ENCODE data around the gene MTMR11. TPM values are rescaled to one million over a fixed set of nuclear protein-coding genes. Genes with fewer than 3 reads are reported as not detected.
A peak's percentile ranks its signal among the peaks of the same experiment; 100 is the strongest.
"Not testable (repeated sequence)": the region's sequence is repeated elsewhere in the genome, so short reads cannot be mapped to it uniquely, and the experiment has no call there.

Gene MTMR11
- total RNA-seq, 1 experiment from 2014 or later = 1.6 TPM

- peak; percentile 74 for DNase-seq (ENCODE audit: low read depth, low spot score)
- in situ Hi-C loops (cut with HindIII; ENCODE audit: low pct_unique_long_range_greater_than_20kb, low sequenced_read_pairs) = no loop called here
Observed at GRCh38 chr1:149917571-149918144, 19.0 kb downstream of the MTMR11 start, which contains the start of gene SV2A. Gene SV2A, minus strand, starts transcription at chr1:149917844. Its CDS starts 4,004 bp downstream, at chr1:149913840.

DNA sequence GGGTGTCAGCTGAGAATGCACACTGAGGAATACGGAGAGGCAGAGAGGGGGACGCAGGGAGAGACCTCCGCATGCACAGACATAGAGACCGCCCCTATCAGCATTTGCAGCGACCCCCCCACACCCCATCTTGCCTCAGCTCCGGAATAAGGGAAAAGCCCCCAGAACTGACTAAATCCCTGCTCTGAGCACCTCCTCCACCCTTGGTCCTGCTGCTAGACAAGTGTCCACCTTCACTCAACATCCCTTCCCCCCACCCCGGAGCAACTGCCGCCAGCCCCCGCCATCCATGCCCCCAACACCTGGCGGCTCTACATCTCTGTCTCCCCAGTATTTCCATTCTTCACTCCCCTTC, 19.8 kb downstream of the MTMR11 start:
- no peak for DNase-seq (ENCODE audit: low read depth, low spot score)
- in situ Hi-C loops (cut with HindIII; ENCODE audit: low pct_unique_long_range_greater_than_20kb, low sequenced_read_pairs) = no loop called here

DNA sequence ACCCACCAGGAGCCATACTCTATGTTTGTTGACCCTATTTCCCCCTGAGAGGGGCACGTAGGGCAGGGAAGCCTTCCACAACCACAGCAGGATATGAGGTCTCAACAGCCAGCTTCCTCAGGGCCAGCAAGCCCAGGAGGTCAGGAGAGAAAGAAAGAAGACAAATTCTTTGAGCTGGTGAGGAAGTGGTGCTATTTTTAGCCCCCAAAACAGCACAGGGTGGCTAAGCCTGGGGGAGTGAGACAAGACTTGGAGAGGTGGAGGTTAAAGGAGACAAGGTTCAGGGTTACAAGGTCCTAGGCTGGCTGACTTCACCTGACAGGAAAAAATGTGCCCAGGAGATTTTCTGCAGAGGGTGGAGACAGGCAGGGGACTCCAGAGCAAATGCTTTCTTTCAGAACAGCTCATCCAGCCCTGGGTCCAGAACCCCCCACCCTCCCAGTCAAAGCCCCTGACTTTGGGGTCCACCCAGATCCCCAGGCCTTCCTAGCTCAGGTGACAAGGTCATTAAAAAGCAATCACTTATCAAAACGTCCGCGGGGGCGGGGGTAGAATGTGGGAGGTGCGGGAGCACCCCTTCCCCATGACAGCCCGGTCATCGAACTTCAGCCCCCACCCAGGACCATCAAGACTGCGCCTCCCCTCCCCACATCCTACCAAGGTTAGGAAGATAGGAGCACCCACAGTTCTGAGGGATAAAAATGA, 20.3 kb downstream of the MTMR11 start:
- DNase-seq (ENCODE audit: low read depth, low spot score) = no peak
- in situ Hi-C loops (cut with HindIII; ENCODE audit: low pct_unique_long_range_greater_than_20kb, low sequenced_read_pairs) = no loop called here

GRCh38 chr1:149915429-149916192, 21.1 kb downstream of the MTMR11 start:
- no peak for DNase-seq (ENCODE audit: low read depth, low spot score)

DNA sequence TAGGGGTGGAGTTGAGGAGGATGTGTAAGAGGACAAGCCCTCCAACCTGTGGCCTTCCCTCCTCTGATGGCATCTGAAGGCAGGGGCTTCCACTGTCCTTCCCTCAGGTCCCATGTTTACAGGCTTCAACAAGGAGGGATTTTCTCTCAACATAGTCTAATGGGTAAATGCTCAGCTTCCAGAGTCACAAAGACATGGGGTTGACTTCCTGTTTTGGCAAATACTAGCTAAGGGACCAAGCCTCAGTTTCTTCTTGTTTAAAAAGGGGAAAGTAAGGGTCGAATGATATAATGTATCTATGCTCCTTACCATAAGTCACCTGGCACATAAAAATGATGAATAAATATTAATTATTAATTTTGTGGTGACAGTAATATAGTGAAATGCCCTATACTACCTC, 22.1 kb downstream of the MTMR11 start:
- no peak for DNase-seq (ENCODE audit: low read depth, low spot score)
- in situ Hi-C loops (cut with HindIII; ENCODE audit: low pct_unique_long_range_greater_than_20kb, low sequenced_read_pairs) = no loop called here

More at GRCh38 chr1:149915429-149916192, 21.1 kb downstream of the MTMR11 start:
- in situ Hi-C loops (cut with HindIII; ENCODE audit: low pct_unique_long_range_greater_than_20kb, low sequenced_read_pairs) = no loop called here

GRCh38 chr1:149906570-149907075, 30.1 kb downstream of the MTMR11 start:
- in situ Hi-C loops (cut with HindIII; ENCODE audit: low pct_unique_long_range_greater_than_20kb, low sequenced_read_pairs) = no loop called here
- DNase-seq (ENCODE audit: low read depth, low spot score) = no peak

DNA sequence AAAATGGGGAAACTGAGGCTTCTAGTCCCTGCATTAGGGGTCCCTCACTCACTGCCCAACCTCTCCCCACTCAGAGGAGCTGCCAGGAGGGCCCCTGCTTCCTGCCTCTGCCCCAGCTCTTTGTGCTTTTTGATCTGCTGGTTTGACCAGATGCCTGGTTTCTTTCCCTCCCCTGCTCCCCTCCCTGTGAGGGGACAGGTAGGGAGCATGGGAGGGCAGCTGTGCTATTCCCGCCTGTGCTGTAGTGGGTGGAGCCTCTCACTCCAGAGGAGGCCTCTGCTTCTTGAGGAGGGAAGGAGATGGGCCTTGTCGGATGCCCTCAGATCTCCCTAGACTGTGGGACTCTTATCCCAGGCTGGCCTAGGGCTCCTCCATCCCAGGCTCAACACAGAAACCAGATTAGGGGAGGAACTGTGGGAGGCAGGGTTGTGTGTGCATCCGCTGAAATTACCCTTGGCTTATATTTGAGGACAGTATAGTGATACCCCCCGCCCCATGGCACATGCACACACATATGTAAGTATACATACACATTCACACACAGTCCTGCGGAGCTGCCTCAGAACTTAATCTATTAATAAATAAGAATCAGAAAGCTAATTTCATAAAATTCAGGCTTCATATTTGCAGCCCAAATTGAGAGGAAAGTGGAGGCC, 32.7 kb downstream of the MTMR11 start:
- in situ Hi-C loops (cut with HindIII; ENCODE audit: low pct_unique_long_range_greater_than_20kb, low sequenced_read_pairs) = no loop called here
- DNase-seq (ENCODE audit: low read depth, low spot score) = no peak

- in situ Hi-C loops (cut with HindIII; ENCODE audit: low pct_unique_long_range_greater_than_20kb, low sequenced_read_pairs) = no loop called here
- DNase-seq (ENCODE audit: low read depth, low spot score) = peak; percentile 96
Observed at GRCh38 chr1:149899460-149900284, 37.0 kb downstream of the MTMR11 start, which contains the start of gene BOLA1. Gene BOLA1, plus strand, starts transcription at chr1:149899568. Its CDS starts 492 bp downstream, at chr1:149900060.

GRCh38 chr1:149896575-149896974, 40.1 kb downstream of the MTMR11 start:
- DNase-seq (ENCODE audit: low read depth, low spot score) = no peak
- in situ Hi-C loops (cut with HindIII; ENCODE audit: low pct_unique_long_range_greater_than_20kb, low sequenced_read_pairs) = no loop called here

GRCh38 chr1:149888999-149889289, 47.7 kb downstream of the MTMR11 start:
- DNase-seq (ENCODE audit: low read depth, low spot score) = peak; percentile 60
- in situ Hi-C loops (cut with HindIII; ENCODE audit: low pct_unique_long_range_greater_than_20kb, low sequenced_read_pairs) = no loop called here

DNA sequence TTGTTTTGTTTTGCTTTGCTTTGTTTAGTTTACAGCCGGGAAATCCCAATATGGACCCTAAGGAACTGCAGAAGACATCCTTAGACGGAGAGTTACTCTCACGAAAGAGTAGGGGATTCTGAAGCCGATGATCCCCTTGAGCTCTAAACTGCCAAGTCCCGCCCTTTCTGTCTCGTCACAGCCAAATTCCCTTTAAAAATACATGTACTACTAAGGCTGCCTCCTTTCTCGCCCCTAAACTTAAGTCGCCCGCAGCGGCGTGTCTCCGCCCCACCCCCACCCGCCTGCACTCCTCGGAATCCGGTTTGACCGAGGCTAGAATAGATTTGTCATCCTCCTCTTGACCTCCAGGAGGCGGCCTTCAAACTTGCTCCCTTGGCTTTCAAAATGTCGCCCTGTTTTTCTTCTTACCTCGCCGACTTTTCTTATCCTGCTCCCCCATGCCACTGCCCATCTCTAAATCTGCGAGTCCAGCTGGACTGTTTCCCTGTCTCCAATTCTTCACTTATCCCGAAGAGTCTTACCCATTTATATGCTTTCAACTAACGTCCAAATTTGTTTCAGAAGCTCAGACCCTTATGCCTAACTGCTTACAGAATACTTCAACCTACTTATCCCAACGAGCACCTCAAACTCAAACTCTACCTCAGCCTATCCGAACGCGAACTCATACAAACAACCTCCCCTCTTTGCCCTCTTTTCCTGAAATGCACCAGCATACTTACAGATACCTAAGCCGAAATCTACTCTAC, 48.3 kb downstream of the MTMR11 start:
- in situ Hi-C loops (cut with HindIII; ENCODE audit: low pct_unique_long_range_greater_than_20kb, low sequenced_read_pairs) = no loop called here
- peak; percentile 95 for DNase-seq (ENCODE audit: low read depth, low spot score)

DNA sequence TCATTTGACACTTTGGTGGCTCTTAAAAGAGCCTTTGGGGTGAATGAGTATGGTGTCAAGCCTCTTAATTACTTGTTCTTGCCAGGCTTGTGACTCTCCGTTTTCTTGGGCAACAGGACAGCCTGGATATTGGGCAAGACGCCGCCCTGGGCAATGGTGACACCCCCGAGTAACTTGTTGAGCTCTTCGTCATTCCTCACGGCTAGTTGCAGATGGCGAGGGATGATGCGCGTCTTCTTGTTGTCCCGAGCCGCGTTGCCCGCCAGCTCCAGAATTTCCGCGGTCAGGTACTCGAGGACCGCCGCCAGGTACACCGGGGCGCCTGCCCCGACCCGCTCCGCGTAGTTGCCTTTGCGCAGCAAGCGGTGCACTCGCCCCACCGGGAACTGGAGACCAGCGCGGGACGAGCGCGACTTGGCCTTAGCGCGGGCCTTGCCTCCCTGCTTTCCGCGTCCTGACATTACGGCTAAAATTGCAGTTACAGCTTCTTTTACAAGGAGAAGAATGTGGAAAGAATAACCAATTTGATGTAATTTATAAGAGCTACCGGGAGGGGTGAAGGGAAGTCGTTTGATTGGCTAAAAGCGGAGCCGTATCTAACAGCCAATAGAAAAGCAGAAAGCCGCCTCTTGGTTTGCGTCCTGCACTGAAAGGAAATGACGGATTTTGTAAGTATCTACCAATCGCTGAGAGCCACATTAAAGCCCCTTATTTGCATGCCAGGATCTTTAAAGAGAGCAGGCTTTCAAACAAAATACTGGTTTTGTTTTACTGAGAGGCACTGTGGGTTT, 49.0 kb downstream of the MTMR11 start:
- DNase-seq (ENCODE audit: low read depth, low spot score) = peak; percentile 99
- in situ Hi-C loops (cut with HindIII; ENCODE audit: low pct_unique_long_range_greater_than_20kb, low sequenced_read_pairs) = no loop called here

GRCh38 chr1:149887196-149887455, 49.6 kb downstream of the MTMR11 start:
- in situ Hi-C loops (cut with HindIII; ENCODE audit: low pct_unique_long_range_greater_than_20kb, low sequenced_read_pairs); DNase-seq (ENCODE audit: low read depth, low spot score): not testable (repeated sequence)

- in situ Hi-C loops (cut with HindIII; ENCODE audit: low pct_unique_long_range_greater_than_20kb, low sequenced_read_pairs) = no loop called here
- peak; percentile 100 for DNase-seq (ENCODE audit: low read depth, low spot score)
Observed at GRCh38 chr1:149886396-149887195, 50.1 kb downstream of the MTMR11 start.

- in situ Hi-C loops (cut with HindIII; ENCODE audit: low pct_unique_long_range_greater_than_20kb, low sequenced_read_pairs); DNase-seq (ENCODE audit: low read depth, low spot score): not testable (repeated sequence)
Observed at GRCh38 chr1:149886121-149886395, 50.6 kb downstream of the MTMR11 start.
